HepG2 (cell line): ENCODE data around the gene TMEM107. TPM values are rescaled to one million over a fixed set of nuclear protein-coding genes. Genes with fewer than 3 reads are reported as not detected.

Experiments
- DNMT1 ChIP-seq: sonication (generic); formaldehyde crosslinking; IDR thresholded peaks from 2 replicates; pipeline ENCODE4 v1.5.1; 2020; ENCODE audit warnings: mild to moderate bottlenecking, missing genetic modification reagents
- HOXA3 ChIP-seq: sonication (generic); formaldehyde crosslinking; IDR thresholded peaks from 2 replicates; pipeline ENCODE4 v1.5.0; 2020; ENCODE audit warnings: missing genetic modification reagents
- PHB2 ChIP-seq: fragments of 450-650 bp; IDR thresholded peaks from 2 replicates; pipeline ENCODE4 v1.6.1; 2018; ENCODE audit not compliant: partially characterized antibody
- POGZ ChIP-seq: sonication (generic); formaldehyde crosslinking; IDR thresholded peaks from 2 replicates; pipeline ENCODE4 v1.4.0; 2020; ENCODE audit warnings: mild to moderate bottlenecking, missing genetic modification reagents
- POLR2AphosphoS2 ChIP-seq: IDR thresholded peaks from 2 replicates; pipeline ENCODE4 v1.6.1; 2011; ENCODE audit warnings: low read depth, low read length, improper control_type of control experiment
- PRPF4 ChIP-seq: fragments of 200-400 bp; formaldehyde crosslinking; IDR thresholded peaks from 2 replicates; pipeline ENCODE4 v1.6.1; 2016; ENCODE audit warnings: low read length, low read depth; ENCODE audit not compliant: poor library complexity, severe bottlenecking
- U2AF1 ChIP-seq: fragments of 200-400 bp; formaldehyde crosslinking; optimal IDR thresholded peaks from 2 replicates; pipeline ENCODE3; 2017; ENCODE audit warnings: mild to moderate bottlenecking, low read depth, low read length
- ZBTB7A ChIP-seq: sonication (generic); formaldehyde crosslinking; IDR thresholded peaks from 2 replicates; pipeline ENCODE4 v1.8.0; 2022; ENCODE audit warnings: mild to moderate bottlenecking, missing genetic modification reagents
- ZBTB7B ChIP-seq: sonication (generic); formaldehyde crosslinking; IDR thresholded peaks from 2 replicates; pipeline ENCODE4 v1.4.0; 2020; ENCODE audit warnings: missing genetic modification reagents
- ZEB1 ChIP-seq: IDR thresholded peaks from 2 replicates; pipeline ENCODE4 v1.6.1; 2012; ENCODE audit warnings: mild to moderate bottlenecking, low read depth, inconsistent platforms; ENCODE audit not compliant: insufficient replicate concordance
- ZFP37 ChIP-seq: sonication (generic); formaldehyde crosslinking; IDR thresholded peaks from 2 replicates; pipeline ENCODE4 v1.4.0; 2020; ENCODE audit warnings: missing genetic modification reagents, borderline replicate concordance
- ZKSCAN8 ChIP-seq: IDR thresholded peaks from 2 replicates; pipeline ENCODE4 v1.6.1; 2016; ENCODE audit warnings: borderline replicate concordance, missing genetic modification reagents, missing compliant biosample characterization
- ZNF235 ChIP-seq: sonication (generic); formaldehyde crosslinking; IDR thresholded peaks from 2 replicates; pipeline ENCODE4 v1.8.1; 2023; ENCODE audit warnings: mild to moderate bottlenecking, missing genetic modification reagents, borderline replicate concordance
- ZNF326 ChIP-seq: sonication (generic); formaldehyde crosslinking; IDR thresholded peaks from 2 replicates; pipeline ENCODE4 v1.4.0; 2020; ENCODE audit warnings: missing genetic modification reagents, borderline replicate concordance
- ZNF616 ChIP-seq: sonication (generic); formaldehyde crosslinking; IDR thresholded peaks from 2 replicates; pipeline ENCODE4 v1.5.0; 2020; ENCODE audit warnings: low read depth, mild to moderate bottlenecking, missing genetic modification reagents
- ZNF724P ChIP-seq: sonication (generic); formaldehyde crosslinking; IDR thresholded peaks from 2 replicates; pipeline ENCODE4 v1.8.0; 2022; ENCODE audit warnings: missing genetic modification reagents, borderline replicate concordance
- ZNF776 ChIP-seq: sonication (generic); formaldehyde crosslinking; IDR thresholded peaks from 2 replicates; pipeline ENCODE4 v1.4.0; 2020; ENCODE audit warnings: mild to moderate bottlenecking, missing genetic modification reagents
- ZSCAN21 ChIP-seq: sonication (generic); formaldehyde crosslinking; IDR thresholded peaks from 2 replicates; pipeline ENCODE4 v1.8.0; 2022; ENCODE audit warnings: mild to moderate bottlenecking, missing genetic modification reagents, moderate library complexity, borderline replicate concordance
- ZSCAN25 ChIP-seq: sonication (generic); formaldehyde crosslinking; IDR thresholded peaks from 2 replicates; pipeline ENCODE4 v1.8.0; 2022; ENCODE audit warnings: mild to moderate bottlenecking, missing genetic modification reagents
- polyA plus RNA-seq, 8 experiments: library from polyadenylated mRNA; depleted of rRNA in 3 of 8; stranded (reverse) in 7 of 8; unstranded in 1 of 8; fragments of >200 nt; fragmentation: Illumina TruSeq in 4 of 8; extraction: Trizol in 4 of 8; gene quantifications; 2 replicates each; pipeline versions ENCODE4 v1.2.1 to v1.2.3, GENCODE V29; 2011 to 2016; ENCODE audit warnings: low read depth in 4 of 8, missing spikeins in 1 of 8, mixed read lengths in 1 of 8; ENCODE audit not compliant: insufficient read depth in 1 of 8
- total RNA-seq, 5 experiments: library from RNA; depleted of rRNA; stranded (reverse); fragments of >200 nt; fragmentation: Illumina TruSeq; extraction: Trizol; gene quantifications; 2 replicates each; pipeline ENCODE4 v1.2.3, GENCODE V29; 2016; ENCODE audit warnings: low read depth in 1 of 5
- TF ChIP-seq, protein P1 (sequence below): sonication (generic); formaldehyde crosslinking; IDR thresholded peaks from 2 replicates; pipeline ENCODE4 v1.5.1; 2020; ENCODE audit warnings: mild to moderate bottlenecking, missing genetic modification reagents, moderate library complexity
- TF ChIP-seq, protein P2 (sequence below): sonication (generic); formaldehyde crosslinking; IDR thresholded peaks from 2 replicates; pipeline ENCODE4 v1.8.0; 2022; ENCODE audit warnings: missing genetic modification reagents, mild to moderate bottlenecking, borderline replicate concordance
- TF ChIP-seq, protein P3 (sequence below): sonication (generic); formaldehyde crosslinking; IDR thresholded peaks from 2 replicates; pipeline ENCODE4 v1.4.0; 2020; ENCODE audit warnings: missing genetic modification reagents

The TMEM107 gene
- total and polyA plus RNA-seq, 2 of the 13 experiments (the other 11 are each of a cell fraction or from before 2014, with no cell fraction given) = 7.2 to 15.3 TPM

DNA sequence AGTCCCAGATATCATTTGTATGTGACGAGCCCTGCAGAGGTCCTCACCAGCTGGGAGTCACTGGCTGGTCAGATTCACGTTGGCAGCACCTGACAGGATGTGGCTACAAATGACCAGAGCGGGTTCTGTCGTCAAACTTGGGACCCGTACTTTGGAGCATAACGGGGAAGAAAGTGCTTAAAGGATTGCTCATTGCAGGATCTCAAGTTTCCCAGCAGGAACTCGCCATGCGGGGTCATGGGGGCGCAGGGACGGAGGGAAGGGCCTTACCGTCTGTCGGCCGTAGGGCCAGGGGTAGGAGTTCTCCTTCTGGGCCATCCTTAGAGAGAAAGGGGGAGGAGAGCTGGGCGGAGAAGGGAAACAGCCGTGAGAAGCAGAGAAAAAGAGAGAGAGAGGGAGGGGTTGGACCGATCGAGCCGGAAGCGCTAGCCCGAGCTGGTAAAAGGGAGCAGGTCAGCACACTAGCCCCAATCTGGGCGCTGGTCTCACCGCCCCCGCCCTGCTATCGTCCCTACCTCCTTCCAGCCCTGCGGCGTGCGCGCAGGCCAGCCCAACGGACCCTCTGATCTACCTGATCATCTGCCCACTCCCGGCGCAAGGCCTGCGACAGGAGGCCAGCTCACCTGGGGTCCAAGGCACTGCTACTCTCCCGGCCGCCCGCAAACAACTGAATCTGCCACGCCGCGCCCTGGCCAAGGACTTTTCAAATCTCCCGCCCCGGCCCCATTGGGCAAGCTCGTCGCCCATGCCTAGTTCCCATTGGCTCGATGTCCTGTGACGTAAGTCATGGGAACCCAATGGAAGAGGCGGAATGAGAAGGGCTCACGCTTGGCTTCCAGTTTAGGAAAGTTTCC, 34.0 kb upstream of the TMEM107 start, which contains the start of gene AURKB (continued):
- TF ChIP-seq ZNF776 (CRISPR knock-in tag) (peak; percentile 44; the same call in 1 of the 2 replicates), ZBTB7A (no peak), PRPF4 (no peak), ZKSCAN8 (CRISPR knock-in tag) (no peak), ZNF326 (CRISPR knock-in tag) (no peak), ZNF616 (CRISPR knock-in tag) (0 out of 2 replicates have a peak, but pooled peaks have one; percentile 17), POLR2AphosphoS2 (no peak), POGZ (peak; percentile 53; the same call in 1 of the 2 replicates), HOXA3 (peak; percentile 74; the same call in 1 of the 2 replicates), ZNF235 (CRISPR knock-in tag) (peak; percentile 84; the same call in 1 of the 2 replicates), U2AF1 (peak; percentile 47), ZNF724P (CRISPR knock-in tag) (peak; percentile 95), ZBTB7B (CRISPR knock-in tag) (peak; percentile 25; the same call in 1 of the 2 replicates), ZEB1 (peak; percentile 50), ZSCAN21 (CRISPR knock-in tag) (peak; percentile 90; the same call in 1 of the 2 replicates), PHB2 (no peak), DNMT1 (0 out of 2 replicates have a peak, but pooled peaks have one; percentile 59), ZSCAN25 (CRISPR knock-in tag) (no peak), ZFP37 (CRISPR knock-in tag) (0 out of 2 replicates have a peak, but pooled peaks have one; percentile 22)
- TF ChIP-seq, protein P1, sequence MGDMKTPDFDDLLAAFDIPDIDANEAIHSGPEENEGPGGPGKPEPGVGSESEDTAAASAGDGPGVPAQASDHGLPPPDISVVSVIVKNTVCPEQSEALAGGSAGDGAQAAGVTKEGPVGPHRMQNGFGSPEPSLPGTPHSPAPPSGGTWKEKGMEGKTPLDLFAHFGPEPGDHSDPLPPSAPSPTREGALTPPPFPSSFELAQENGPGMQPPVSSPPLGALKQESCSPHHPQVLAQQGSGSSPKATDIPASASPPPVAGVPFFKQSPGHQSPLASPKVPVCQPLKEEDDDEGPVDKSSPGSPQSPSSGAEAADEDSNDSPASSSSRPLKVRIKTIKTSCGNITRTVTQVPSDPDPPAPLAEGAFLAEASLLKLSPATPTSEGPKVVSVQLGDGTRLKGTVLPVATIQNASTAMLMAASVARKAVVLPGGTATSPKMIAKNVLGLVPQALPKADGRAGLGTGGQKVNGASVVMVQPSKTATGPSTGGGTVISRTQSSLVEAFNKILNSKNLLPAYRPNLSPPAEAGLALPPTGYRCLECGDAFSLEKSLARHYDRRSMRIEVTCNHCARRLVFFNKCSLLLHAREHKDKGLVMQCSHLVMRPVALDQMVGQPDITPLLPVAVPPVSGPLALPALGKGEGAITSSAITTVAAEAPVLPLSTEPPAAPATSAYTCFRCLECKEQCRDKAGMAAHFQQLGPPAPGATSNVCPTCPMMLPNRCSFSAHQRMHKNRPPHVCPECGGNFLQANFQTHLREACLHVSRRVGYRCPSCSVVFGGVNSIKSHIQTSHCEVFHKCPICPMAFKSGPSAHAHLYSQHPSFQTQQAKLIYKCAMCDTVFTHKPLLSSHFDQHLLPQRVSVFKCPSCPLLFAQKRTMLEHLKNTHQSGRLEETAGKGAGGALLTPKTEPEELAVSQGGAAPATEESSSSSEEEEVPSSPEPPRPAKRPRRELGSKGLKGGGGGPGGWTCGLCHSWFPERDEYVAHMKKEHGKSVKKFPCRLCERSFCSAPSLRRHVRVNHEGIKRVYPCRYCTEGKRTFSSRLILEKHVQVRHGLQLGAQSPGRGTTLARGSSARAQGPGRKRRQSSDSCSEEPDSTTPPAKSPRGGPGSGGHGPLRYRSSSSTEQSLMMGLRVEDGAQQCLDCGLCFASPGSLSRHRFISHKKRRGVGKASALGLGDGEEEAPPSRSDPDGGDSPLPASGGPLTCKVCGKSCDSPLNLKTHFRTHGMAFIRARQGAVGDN (CRISPR knock-in tag) = peak; percentile 87
- TF ChIP-seq, protein P2, sequence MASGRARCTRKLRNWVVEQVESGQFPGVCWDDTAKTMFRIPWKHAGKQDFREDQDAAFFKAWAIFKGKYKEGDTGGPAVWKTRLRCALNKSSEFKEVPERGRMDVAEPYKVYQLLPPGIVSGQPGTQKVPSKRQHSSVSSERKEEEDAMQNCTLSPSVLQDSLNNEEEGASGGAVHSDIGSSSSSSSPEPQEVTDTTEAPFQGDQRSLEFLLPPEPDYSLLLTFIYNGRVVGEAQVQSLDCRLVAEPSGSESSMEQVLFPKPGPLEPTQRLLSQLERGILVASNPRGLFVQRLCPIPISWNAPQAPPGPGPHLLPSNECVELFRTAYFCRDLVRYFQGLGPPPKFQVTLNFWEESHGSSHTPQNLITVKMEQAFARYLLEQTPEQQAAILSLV (CRISPR knock-in tag) = peak; percentile 88; the same call in 1 of the 2 replicates
- TF ChIP-seq, protein P3, sequence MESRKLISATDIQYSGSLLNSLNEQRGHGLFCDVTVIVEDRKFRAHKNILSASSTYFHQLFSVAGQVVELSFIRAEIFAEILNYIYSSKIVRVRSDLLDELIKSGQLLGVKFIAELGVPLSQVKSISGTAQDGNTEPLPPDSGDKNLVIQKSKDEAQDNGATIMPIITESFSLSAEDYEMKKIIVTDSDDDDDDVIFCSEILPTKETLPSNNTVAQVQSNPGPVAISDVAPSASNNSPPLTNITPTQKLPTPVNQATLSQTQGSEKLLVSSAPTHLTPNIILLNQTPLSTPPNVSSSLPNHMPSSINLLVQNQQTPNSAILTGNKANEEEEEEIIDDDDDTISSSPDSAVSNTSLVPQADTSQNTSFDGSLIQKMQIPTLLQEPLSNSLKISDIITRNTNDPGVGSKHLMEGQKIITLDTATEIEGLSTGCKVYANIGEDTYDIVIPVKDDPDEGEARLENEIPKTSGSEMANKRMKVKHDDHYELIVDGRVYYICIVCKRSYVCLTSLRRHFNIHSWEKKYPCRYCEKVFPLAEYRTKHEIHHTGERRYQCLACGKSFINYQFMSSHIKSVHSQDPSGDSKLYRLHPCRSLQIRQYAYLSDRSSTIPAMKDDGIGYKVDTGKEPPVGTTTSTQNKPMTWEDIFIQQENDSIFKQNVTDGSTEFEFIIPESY = no peak
